ENCODE results near the gene UBE2J2. TPM values are rescaled to one million over a fixed set of nuclear protein-coding genes. Genes with fewer than 3 reads are reported as not detected.

UBE2J2 gene
- total RNA-seq, 2 donors from 2014 or later = 35.9 to 41.5 TPM

- ATAC-seq = peak in 1 of 2 donors; percentile 12
- intact Hi-C loops (cut with DNase I) = loop anchor here in 1 of 2 donors (5.0 kb wide), 1 partner anchor 129 kb away; the partner anchor contains the start of gene C1orf159
- DNase-seq = no peak
These were observed 26.9 kb downstream of the UBE2J2 start, which contains the start of gene C1QTNF12 for GRCh38 chr1:1246577-1247340. Gene C1QTNF12 (minus strand): TSS chr1:1246722. CDS start chr1:1246690, 32 bp downstream.

GRCh38 chr1:1245817-1246576 lies 27.7 kb downstream of the UBE2J2 start:
- intact Hi-C loops (cut with DNase I) = loop anchor here in 1 of 2 donors (5.0 kb wide), 1 partner anchor 129 kb away; the partner anchor contains the start of gene C1orf159
- no peak for DNase-seq
- no peak for ATAC-seq

DNA sequence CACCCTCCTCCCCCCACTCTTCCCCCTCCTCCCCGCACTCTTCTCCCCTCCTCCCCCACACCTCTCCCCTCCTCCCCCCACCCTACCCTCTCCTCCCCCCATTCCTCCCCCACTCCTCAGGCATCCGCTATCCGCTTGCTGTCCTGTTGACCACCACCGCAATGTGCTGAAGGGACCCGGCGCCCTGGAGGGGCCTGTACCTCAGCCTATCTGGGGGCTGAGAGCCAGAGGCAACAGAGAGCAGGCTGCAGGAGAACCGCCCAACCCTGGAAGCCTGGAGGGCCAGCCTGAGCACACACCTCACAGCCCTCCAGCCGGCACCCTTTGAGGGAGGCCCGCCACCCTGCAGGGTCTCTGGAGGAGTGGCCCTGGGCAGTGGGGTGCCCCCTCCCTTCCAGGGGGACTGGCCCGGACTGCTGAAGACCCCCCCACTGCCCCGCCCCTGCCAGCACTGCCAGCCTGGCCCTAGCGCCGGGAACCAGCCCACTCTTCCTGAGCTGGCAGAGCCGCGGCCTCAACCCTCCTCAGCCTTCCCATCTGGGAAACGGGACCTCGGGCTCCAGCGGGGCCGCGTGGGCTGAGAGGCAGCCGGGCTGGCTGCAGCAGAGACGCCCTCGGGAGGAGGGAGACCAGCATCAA lies 28.4 kb downstream of the UBE2J2 start:
- ATAC-seq = no peak
- DNase-seq = no peak
- intact Hi-C loops (cut with DNase I) = loop anchor here in 1 of 2 donors (5.0 kb wide), 1 partner anchor 128 kb away; the partner anchor contains the start of gene C1orf159

- no peak for DNase-seq
- no peak for ATAC-seq
- intact Hi-C loops (cut with DNase I) = no loop called here
These were observed 29.4 kb downstream of the UBE2J2 start for GRCh38 chr1:1244192-1244811.

DNA sequence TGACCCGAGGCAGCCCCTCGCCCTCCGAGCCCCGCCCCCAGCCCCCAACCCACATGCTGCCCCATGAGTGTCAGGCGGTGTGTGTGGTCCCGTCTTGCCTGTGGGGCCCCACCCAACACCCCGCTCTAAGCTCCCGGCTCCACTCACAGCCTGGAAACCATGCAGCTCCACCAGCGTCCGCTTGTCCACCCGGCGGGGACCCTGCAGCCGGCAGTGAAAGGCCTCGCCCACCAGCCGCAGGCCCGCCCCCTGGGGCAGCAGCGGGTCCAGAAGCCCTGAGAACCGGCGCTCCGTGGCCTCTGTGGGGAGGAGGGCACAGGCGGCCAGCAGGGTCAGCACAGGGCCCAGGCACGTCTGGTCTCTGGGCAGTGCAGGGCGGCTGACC lies 29.9 kb downstream of the UBE2J2 start:
- intact Hi-C loops (cut with DNase I) = no loop called here

DNA sequence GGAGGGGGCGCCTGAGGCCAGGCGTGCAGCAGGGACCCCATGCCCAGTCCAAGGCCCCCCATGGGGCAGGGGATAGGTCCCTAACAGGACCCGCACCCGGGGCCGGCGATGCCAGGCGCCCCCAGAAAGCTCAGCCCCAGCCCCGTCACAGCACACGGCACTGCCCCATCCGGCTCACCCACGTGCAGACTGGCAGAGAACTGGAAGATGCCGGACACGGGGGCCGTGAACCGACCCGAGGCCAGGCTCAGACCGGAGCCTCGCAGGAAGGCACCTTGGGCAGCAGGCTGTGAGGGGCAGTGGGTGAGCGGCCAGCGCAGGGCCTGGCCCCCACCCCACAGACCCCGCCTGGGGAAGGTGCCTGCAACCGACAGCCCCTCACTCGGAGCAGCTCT lies 30.4 kb downstream of the UBE2J2 start:
- intact Hi-C loops (cut with DNase I) = no loop called here
- ATAC-seq (no peak), DNase-seq (no peak)

More for the DNA sequence above, 29.9 kb downstream of the UBE2J2 start:
- ATAC-seq = no peak
- no peak for DNase-seq

- no peak for ATAC-seq
- intact Hi-C loops (cut with DNase I) = no loop called here
- no peak for DNase-seq
These were observed 31.0 kb downstream of the UBE2J2 start for GRCh38 chr1:1242461-1243265.

DNA sequence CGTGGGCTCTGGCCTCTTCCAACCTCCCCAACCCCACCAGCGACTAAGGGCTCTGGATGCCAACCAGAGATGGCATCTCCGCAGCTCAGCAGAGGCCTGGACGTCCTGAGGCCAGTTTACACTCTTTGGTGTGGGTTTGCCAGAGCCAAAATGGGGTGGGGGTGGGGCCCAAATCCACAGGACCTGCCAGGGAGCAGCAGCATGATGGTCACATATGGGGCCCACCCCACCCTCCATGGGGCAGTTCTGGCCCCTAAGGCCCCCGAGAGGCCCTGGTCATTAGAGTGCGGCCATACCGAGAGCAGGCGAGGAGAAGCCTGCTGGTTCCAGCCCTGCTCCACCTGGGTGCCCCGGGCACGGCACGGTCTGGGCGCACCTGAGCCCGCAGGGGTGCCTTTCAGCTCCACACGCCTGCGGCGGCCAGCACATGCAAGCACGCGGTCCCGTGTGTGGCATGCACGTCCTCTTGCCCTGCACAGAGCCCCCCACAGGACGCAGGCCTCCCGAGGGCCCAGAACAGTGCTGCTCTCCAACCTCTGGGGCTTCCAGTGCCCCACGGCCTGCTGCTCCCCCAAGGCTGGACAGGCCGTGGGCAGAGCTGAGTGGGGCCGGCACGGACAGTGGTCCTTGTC lies 31.9 kb downstream of the UBE2J2 start:
- intact Hi-C loops (cut with DNase I) = no loop called here
- DNase-seq (no peak), ATAC-seq (no peak)

DNA sequence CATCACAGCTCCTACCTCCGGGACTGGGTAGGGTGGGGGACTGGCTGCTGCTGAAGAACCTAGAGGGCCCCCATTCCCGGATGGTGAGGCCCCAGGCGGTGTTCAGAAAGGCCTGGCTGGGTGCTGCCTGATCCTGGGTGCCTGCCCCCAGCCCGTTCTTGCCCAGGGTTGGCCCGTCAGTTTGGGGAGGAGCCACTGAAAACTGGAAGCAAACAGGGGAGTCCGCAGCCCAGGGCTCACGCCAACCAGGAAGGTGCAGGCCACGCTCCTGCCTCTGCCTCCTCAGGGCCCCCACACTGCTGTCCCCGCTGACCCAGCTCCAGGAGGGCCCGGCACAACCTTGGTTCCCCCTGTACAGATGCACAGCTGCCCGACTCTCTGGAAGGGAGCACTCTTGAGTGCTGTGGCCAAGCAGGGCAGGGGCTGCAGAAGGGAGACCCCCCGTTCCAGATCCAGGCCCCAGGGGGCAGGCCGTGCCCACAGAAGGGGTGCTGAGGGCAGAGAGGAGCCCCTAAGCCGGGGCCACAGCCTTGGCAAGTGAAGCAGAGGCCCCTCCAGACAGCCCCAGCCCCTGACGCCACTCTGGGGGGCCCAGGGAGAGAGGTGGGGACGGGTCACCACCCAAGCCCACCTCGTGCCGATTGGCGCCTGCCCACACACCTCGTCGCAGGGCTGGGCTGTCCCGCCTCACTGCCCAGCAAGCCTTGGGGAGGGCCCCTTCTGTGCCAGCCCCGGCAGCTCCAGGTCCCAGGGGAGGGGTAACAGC lies 32.6 kb downstream of the UBE2J2 start:
- intact Hi-C loops (cut with DNase I) = no loop called here
- DNase-seq (no peak), ATAC-seq (peak in 1 of 2 donors; percentile 11)

GRCh38 chr1:1240348-1240732 lies 33.3 kb downstream of the UBE2J2 start:
- DNase-seq (no peak), ATAC-seq (no peak)
- intact Hi-C loops (cut with DNase I) = no loop called here

DNA sequence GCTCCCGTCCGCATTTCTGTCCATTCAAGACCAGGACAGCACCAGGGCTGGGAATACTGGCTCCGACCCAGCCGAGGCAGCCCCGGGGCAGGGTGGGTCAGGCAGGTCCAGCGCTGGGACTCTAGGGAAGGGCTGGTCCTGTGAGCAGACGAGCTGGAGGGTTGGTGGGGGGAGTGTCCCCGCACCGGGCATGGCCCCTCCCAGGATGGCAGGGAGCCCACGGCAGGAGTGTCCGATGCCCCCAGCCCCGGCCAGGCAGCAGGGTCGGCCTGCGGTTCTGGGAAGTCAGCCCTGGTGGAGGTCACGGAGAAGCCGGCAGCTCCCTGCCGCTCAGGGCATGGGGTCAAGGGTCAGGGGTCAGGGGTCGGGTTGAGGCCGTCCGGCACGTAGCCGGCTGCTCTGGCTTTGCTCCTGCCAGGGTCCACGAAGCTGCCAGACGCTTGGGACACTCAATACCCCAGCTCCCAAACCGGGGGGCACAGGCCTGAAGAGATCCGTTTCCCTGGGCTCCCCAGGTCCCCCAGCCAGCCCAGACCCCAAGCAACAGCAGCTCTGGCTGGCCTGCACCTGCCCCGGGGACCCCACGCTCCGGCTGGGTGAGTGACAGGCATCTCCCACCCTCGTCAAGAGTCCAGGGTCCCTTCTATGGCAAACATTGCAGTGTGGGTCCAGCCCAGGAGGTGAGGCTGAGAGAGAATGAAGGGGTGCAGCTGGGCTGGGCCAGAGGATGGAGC lies 33.9 kb downstream of the UBE2J2 start:
- ATAC-seq = no peak
- intact Hi-C loops (cut with DNase I) = no loop called here
- DNase-seq = no peak

DNA sequence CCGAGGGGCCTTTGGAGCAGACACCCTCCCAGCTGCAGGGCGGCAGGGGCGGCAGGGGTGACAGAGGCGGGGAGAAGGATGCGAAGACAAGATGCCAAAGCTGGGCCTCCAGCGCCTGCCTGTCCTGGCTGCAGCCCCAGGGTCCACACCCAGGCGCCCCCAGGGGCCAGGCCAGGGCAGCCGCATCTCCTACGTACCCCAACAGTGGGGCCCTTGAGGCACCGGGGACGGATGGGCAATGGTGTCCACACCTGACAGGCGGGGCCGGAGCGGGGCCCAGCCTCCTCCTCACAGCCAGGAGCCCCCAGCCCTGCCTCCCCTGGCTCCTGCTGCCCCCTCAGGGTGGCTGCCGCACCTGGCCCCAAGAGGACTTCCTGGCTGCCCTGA lies 34.4 kb downstream of the UBE2J2 start:
- ATAC-seq (no peak), DNase-seq (no peak)
- intact Hi-C loops (cut with DNase I) = no loop called here

- intact Hi-C loops (cut with DNase I) = no loop called here
- DNase-seq = no peak
- no peak for ATAC-seq
These were observed 34.9 kb downstream of the UBE2J2 start for GRCh38 chr1:1238702-1239178.

DNA sequence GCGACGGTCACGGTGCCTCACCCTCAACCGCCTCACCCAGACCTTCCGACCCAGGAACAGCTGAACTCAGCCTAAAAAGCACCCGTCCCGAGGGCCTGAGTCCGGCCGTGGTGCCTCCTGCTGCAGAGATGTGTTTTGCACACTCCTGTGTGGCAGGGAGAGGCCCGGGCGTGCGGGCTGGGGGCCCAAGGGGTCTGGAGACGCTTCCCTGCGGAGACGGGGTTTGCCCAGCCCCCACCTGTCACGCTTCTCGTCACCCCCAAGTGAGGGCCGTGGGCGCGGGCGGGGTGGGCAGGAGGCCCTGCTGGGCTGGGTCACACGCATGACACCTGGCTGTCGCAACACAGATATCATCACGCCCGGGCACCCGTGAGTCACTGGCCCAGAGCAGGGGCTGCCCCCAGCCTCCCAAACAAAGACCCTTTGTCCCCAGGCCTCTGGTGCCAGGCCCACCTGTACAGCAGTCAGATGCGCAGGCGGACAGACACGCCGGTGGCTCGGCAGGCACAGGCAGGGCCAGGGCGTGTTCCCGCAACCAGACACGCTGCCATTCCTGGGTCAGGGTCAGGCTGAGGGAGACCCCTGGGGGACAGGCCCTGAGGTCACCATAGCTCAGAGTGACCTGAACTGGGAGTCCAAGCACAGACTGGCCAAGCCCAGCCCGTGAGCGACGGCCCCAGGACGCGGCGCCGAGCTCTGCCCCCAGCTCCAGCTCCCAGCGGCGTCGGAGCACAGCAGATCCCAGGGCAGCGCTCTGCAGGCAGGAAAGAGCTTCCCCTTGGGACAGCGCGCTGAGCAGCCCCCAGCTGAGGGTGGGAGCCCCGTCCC lies 35.6 kb downstream of the UBE2J2 start:
- DNase-seq (no peak), ATAC-seq (no peak)
- intact Hi-C loops (cut with DNase I) = no loop called here

GRCh38 chr1:1236945-1237873 lies 36.4 kb downstream of the UBE2J2 start:
- ATAC-seq = no peak

More at GRCh38 chr1:1236945-1237873, 36.4 kb downstream of the UBE2J2 start:
- no peak for DNase-seq
- intact Hi-C loops (cut with DNase I) = no loop called here

All from left cardiac atrium (tissue), 4 donors.